Right lung (tissue), 5 donors: Measurements from ENCODE around the gene MOB2. TPM values are rescaled to one million over a fixed set of nuclear protein-coding genes. Genes with fewer than 3 reads are reported as not detected.

Source experiments
- DNase-seq, 2 donors: peaks; one replicate each; pipeline ENCODE4 v3.0.0-alpha.2; 2013
- polyA plus RNA-seq, 5 donors: library from polyadenylated mRNA; unstranded; fragments of 120-200 nt; gene quantifications; one replicate each; pipeline versions ENCODE4 v1.2.1 to v1.2.3, GENCODE V29; 2013; ENCODE audit warnings: inconsistent platforms in 1 of 5, low replicate concordance in 1 of 5; ENCODE audit not compliant: insufficient read length in 5 of 5, insufficient read depth in 1 of 5

The MOB2 gene
- polyA plus RNA-seq, 5 donors: 30.7 to 40.5 (median 35.2) TPM

DNA sequence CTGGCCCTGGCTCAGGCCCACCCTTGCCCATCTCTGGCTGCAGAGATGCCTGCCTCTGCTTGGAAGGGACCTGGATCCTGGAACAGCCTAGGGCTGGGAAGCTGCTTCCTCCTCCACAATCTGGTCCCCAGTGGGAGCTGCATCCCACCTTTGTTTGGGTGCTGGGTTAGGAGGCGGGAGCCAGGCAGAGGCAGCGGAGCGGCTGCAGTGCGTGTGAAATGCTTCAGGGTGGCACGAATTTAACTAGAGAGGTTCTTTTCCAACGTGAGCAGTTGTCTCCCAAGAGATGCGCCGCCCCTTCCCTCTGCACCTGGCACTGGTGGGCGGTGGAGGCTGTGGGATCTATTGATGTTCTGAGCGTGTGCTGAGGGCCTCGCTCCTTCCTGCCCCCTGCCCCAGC is 65.3 kb downstream of the MOB2 start:
- no peak for DNase-seq

DNA sequence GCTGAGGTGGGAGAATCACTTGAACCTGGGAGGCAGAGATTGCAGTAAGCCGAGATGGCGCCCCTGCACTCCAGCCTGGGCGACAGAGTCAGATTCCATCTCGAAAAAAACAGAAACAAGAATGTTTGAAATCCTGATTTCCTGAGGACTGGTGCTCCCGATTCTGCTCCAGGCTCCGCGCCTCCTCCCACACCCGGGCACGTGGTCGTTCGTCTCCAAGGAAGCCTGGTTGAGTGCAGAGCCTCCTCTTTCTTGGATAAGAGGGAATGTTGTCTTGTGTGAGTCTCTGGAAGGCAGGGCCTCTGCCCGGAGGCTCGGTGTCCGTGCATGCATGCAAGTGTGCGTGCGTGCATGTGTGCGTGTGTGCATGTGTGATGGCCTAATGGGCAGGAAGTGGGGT is 66.8 kb downstream of the MOB2 start:
- DNase-seq: no peak

Other genes with a start within 250 kb of the MOB2 start
- gene TOLLIP, start 177.1 kb downstream of the MOB2 start, polyA plus RNA-seq: 10 to 100 TPM; 19.3 to 34.1 (median 25.0) TPM
- 1 to 10 TPM in 1 of 5 donors, under 1 TPM in 4; 0.55 to 1.4 (median 0.67) TPM for gene BRSK2, start 96.8 kb downstream of the MOB2 start, polyA plus RNA-seq
- 1 to 10 TPM in 3 of 5 donors, under 1 TPM in 2; 0.85 to 1.8 (median 1.2) TPM for gene DUSP8, start 85.5 kb upstream of the MOB2 start, polyA plus RNA-seq
- gene KRTAP5-1, start 98.5 kb upstream of the MOB2 start, polyA plus RNA-seq: not detected
- gene KRTAP5-2, start 111.5 kb upstream of the MOB2 start, polyA plus RNA-seq: not detected
- gene KRTAP5-3, start 121.7 kb upstream of the MOB2 start, polyA plus RNA-seq: not detected
- not detected for gene KRTAP5-4, start 135.4 kb upstream of the MOB2 start, polyA plus RNA-seq
- not detected for gene KRTAP5-5, start 143.0 kb upstream of the MOB2 start, polyA plus RNA-seq
- not detected for gene KRTAP5-6, start 210.4 kb upstream of the MOB2 start, polyA plus RNA-seq